ENCODE data around the gene PHF20.
"Not testable (repeated sequence)": the region's sequence is repeated elsewhere in the genome, so short reads cannot be mapped to it uniquely, and the experiment has no call there.

PHF20 gene

GRCh38 chr20:35839904-35840303 lies 68.1 kb downstream of the PHF20 start:
- no peak for DNase-seq (ENCODE audit: low spot score)

- DNase-seq (ENCODE audit: low spot score) = no peak
These were observed 68.6 kb downstream of the PHF20 start for GRCh38 chr20:35840421-35840820.

DNA sequence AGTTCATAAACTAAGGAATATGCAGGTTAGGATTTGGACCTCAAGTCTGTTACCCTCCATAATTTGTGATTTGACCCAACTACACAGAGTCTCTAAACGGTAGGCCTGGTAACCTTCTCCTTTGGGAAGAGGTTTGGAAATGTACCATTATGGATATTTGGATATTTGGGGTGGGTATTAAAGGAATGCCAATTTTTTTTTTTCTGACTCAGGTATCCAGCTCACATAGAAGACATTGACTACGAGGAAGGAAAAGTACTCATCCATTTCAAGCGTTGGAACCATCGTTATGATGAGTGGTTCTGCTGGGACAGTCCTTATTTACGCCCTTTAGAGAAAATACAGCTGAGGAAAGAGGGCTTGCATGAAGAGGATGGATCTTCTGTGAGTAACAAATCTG lies 70.5 kb downstream of the PHF20 start:
- DNase-seq (ENCODE audit: low spot score) = no peak

- not testable (repeated sequence) for DNase-seq (ENCODE audit: low spot score)
These were observed 72.1 kb downstream of the PHF20 start for GRCh38 chr20:35843894-35844293.

- no peak for DNase-seq (ENCODE audit: low spot score)
These were observed 73.7 kb downstream of the PHF20 start for GRCh38 chr20:35845561-35845960.

GRCh38 chr20:35849706-35850105 lies 77.9 kb downstream of the PHF20 start:
- no peak for DNase-seq (ENCODE audit: low spot score)

- DNase-seq (ENCODE audit: low spot score) = not testable (repeated sequence)
These were observed 79.8 kb downstream of the PHF20 start for GRCh38 chr20:35851659-35852058.

DNA sequence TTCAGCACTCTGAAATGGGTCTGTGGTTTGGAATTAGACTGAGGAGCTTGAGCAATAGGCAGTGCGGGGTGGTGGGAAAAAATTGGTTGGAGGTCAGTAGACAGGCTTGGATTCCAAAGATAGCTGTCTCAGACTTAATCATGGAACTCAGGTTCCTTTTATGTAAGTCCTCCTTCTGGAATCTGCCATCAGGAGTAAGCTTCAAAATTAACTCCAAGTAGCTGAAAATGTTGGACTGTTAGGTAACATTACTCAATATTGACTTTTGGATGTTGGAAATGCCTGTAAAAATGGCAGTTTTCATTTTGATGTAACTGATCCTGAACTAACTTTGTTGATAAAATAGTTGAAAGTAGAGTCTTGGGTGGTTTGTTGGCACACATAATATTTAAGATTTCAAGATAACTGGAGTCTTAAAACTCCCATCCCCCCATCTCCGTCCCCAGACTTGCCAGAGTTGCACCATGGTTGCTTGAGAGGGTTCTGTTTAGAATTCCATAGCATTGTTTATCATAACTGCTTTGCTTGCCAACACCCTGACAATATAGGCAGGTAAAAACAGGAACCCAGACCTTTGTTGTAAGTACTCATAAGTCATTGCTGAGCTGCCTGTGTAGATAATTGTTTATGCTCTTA lies 83.0 kb downstream of the PHF20 start:
- no peak for DNase-seq (ENCODE audit: low spot score)

GRCh38 chr20:35855641-35856040 lies 83.8 kb downstream of the PHF20 start:
- not testable (repeated sequence) for DNase-seq (ENCODE audit: low spot score)

GRCh38 chr20:35856866-35857265 lies 85.1 kb downstream of the PHF20 start:
- no peak for DNase-seq (ENCODE audit: low spot score)

DNA sequence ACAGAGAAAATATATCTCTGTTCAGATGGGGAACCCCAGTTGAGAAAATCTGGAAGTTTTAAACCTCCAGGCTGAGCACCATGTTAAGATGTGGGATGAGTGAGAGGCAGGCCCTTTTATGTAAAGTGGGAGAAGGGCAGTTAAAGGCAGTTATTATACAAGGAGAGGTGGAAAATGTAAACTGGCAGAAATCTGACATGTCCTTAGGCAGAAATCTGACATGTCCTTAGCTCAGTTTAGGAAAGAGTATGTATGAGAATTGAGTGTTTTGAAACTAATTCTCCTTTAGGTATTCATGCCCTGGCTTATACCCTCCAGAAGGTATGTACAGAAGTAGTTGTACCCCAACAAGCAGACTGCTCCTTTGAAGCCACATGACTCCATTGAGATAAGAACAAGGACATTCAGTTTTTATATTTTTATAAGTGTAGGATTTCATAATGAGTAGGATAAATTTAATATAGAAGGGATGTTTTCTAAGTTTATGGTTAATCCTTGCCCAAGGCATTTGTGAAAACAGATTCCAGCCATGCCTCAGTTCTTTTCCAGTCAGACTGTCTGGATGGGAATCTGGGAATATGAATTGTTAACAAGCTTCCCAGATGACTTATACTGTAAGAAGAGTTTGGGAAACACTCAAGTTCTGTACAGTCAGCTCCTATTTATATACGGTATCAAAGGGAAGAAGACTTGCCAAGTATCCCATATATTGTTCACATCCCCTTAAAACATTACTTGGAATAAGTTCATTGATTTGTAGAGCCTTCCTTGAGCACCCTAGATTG lies 94.8 kb downstream of the PHF20 start:
- DNase-seq (ENCODE audit: low spot score) = no peak

DNA sequence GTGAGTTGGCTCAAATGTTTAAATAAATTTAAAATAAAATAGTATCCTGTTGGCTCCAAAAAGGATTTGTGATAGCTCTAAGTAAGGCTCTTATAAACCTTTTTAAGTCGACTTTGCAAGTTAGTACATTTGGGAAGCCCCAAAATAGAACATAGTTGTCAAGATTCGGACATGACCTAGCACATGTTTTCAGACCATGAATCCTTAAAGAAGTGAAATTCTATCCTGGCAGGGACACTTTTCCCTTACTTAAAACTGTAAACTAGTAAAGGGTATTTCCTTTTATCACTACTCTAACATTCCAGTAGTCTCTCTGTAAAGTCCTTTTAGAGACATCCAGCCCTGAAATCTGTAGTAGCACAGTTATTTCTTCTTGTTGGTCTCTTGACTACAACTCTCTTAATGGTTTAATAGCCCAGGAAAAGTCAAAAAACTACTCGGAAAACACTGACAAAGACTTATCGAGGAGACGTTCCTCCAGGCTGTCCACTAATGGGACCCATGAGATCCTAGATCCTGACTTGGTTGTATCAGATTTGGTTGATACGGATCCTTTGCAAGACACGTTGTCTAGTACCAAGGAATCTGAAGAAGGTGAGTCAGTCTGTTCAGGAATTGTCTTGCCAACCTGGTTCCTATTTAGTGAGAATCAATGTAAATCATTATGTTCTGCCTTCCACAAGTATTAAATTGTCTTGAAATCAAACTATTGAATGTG lies 98.9 kb downstream of the PHF20 start:
- DNase-seq (ENCODE audit: low spot score) = no peak

DNA sequence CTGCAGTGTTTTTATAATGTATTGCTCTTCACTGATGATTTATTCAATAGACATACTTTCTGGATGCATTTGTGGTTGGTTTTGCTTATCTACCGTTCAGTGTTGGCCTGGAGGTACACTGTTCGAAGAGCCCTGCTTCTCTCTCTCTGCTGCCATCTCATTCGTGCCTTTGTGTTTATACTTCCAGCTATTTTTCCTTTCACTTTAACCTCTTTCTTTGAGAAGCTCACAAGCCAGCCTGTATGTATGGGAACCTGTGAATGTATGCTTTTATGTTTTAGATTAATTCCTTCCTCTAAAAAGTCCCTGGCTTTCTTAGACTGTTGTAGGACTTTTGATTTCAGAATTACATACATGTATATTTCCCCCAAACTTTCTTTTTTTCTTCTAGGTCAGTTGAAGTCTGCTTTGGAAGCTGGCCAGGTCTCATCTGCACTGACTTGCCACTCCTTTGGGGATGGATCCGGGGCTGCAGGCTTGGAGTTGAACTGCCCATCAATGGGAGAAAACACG lies 99.5 kb downstream of the PHF20 start:
- DNase-seq (ENCODE audit: low spot score) = no peak

DNA sequence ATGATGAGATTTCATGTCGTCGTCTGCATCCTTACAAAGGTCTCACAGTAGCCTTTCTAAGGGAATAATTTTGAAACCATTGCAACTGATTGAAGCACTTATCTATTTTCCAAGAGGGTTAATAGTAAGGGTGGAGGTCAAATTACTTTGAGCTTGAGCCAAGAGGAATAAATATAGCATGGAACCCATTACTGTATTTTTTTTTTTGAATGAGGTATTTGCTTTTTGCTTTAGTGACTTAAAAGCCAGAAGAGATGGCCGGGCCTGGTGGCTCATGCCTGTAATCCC lies 104.2 kb downstream of the PHF20 start:
- DNase-seq (ENCODE audit: low spot score) = no peak

GRCh38 chr20:35877611-35878010 lies 105.8 kb downstream of the PHF20 start:
- no peak for DNase-seq (ENCODE audit: low spot score)

- no peak for DNase-seq (ENCODE audit: low spot score)
These were observed 106.4 kb downstream of the PHF20 start for GRCh38 chr20:35878113-35878625.

DNA sequence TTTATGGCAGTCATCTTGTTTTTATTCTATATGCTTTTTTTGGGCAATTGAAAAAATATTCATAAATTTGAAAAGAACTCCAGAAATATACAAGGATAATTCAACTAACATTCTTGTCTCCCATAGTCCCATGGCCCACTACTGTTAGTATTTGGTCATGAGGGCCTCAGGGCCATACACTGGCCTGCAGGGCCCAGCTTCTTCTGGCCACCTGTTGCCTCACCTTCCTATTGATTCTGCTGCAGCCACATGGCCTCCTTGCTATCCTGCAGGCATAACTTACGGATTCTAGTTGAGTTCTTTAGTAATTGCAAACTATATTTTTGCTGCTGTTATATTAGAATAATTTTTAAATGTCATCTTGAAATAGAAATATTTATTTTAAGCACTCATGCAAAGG lies 109.9 kb downstream of the PHF20 start:
- DNase-seq (ENCODE audit: low spot score) = no peak

DNA sequence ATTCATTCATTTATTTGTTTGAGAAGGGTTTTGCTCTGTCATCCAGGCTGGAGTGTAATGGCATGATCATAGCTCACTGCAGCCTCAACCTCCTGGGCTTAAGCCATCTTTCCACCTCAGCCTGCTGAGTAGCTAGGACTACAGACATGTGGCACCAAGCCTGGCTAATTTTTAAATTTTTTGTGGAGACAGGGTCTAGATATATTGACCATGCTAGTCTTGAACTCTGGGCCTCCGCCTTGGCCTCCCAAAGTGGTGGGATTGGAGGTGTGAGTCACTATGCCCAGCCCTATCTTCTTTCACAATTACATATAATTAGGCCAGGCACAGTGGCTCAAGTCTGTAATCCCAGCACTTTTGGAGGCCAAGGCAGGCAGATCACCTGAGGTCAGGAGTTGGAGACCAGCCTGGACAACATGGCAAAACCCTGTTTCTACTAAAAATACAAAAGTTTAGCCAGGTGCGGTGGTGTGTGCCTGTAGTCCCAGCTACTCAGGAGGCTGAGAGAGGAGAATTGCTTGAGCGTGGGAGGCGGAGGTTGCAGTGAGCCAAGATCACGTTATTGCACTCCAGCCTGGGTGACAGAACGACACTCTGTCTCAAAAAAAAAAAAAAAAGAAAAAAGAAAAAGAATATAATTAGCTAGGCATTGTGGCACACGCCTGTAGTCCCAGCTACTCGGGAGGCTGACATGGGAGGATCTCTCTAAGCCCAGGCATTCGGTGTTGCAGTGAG lies 110.8 kb downstream of the PHF20 start:
- DNase-seq (ENCODE audit: low spot score) = not testable (repeated sequence)

- DNase-seq (ENCODE audit: low spot score) = no peak
These were observed 111.5 kb downstream of the PHF20 start for GRCh38 chr20:35883336-35883777.

GRCh38 chr20:35883778-35884540 lies 112.1 kb downstream of the PHF20 start:
- DNase-seq (ENCODE audit: low spot score) = peak; percentile 73

DNA sequence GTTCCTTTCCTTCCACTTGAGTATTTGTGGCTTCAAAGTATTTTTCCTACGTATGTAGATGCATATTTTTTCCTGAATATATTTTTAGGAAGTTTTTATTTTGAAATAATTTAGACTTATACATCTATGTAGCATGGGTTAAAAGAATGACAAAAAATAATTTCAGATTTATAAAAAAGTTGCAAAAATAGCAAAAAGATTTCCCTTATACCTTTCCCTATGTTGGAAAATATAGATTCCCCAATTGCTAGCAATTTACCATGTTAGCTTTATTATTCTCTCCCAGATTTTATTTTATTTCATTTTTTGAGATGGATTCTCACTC lies 112.7 kb downstream of the PHF20 start:
- DNase-seq (ENCODE audit: low spot score) = no peak

All from ecto neural progenitor cell (in vitro differentiated cells).